ENCODE data around the gene FSTL5.
"Not testable (repeated sequence)": the region's sequence is repeated elsewhere in the genome, so short reads cannot be mapped to it uniquely, and the experiment has no call there.

- not testable (repeated sequence) for TF ChIP-seq CTCF, EZH2phosphoT487 (IDR thresholded peaks at IDR 0.05; ENCODE audit: low read length)
Observed at GRCh38 chr4:162203478-162203877, 39.7 kb upstream of the FSTL5 start.
